Medulla oblongata (tissue), 1 donor: Measurements from ENCODE around the gene FOLR3.
A peak's percentile ranks its signal among the peaks of the same experiment; 100 is the strongest.
"Not testable (repeated sequence)": the region's sequence is repeated elsewhere in the genome, so short reads cannot be mapped to it uniquely, and the experiment has no call there.

Experiments
- DNase-seq: peaks from one replicate; pipeline ENCODE4 v3.0.0-alpha.2; 2015; ENCODE audit errors: extremely low spot score

Gene FOLR3

GRCh38 chr11:72162891-72163492, 27.5 kb downstream of the FOLR3 start:
- no peak for DNase-seq

- not testable (repeated sequence) for DNase-seq
These were observed 28.7 kb downstream of the FOLR3 start for GRCh38 chr11:72164187-72164586.

GRCh38 chr11:72169046-72169555, 33.6 kb downstream of the FOLR3 start:
- DNase-seq, result not testable (repeated sequence)

- DNase-seq, result peak; percentile 53
These were observed 34.2 kb downstream of the FOLR3 start for GRCh38 chr11:72169754-72170153.

GRCh38 chr11:72172043-72172442, 36.5 kb downstream of the FOLR3 start:
- not testable (repeated sequence) for DNase-seq

GRCh38 chr11:72173291-72173690, 37.8 kb downstream of the FOLR3 start:
- DNase-seq, result no peak

GRCh38 chr11:72174302-72175070, 39.0 kb downstream of the FOLR3 start:
- DNase-seq, result no peak

- DNase-seq, result no peak
These were observed 42.1 kb downstream of the FOLR3 start for GRCh38 chr11:72177656-72178055.

GRCh38 chr11:72179049-72179803, 43.7 kb downstream of the FOLR3 start:
- no peak for DNase-seq

- no peak for DNase-seq
These were observed 44.4 kb downstream of the FOLR3 start for GRCh38 chr11:72179804-72180396.

GRCh38 chr11:72180892-72181552, 45.5 kb downstream of the FOLR3 start:
- DNase-seq, result not testable (repeated sequence)

- not testable (repeated sequence) for DNase-seq
These were observed 46.0 kb downstream of the FOLR3 start for GRCh38 chr11:72181553-72181958.

- DNase-seq, result no peak
These were observed 52.7 kb downstream of the FOLR3 start for GRCh38 chr11:72188267-72188666.
